NK-92 treated with Interleukin-12 subunit alpha and Interleukin-12 subunit beta, amount 100 ng/mL, for 24 hours (cell line): ENCODE measurements around the gene PCDHGB4.
"Not testable (repeated sequence)": the region's sequence is repeated elsewhere in the genome, so short reads cannot be mapped to it uniquely, and the experiment has no call there.

Experiments used
- DNase-seq: peaks from one replicate; lab custom pipeline; 2025; lab: John Stamatoyannopoulos, UW

Gene PCDHGB4

GRCh38 chr5:141398608-141399007 is 11.1 kb downstream of the PCDHGB4 start:
- no peak for DNase-seq

- DNase-seq, result no peak
These were observed 12.2 kb downstream of the PCDHGB4 start for GRCh38 chr5:141399555-141400258.

DNA sequence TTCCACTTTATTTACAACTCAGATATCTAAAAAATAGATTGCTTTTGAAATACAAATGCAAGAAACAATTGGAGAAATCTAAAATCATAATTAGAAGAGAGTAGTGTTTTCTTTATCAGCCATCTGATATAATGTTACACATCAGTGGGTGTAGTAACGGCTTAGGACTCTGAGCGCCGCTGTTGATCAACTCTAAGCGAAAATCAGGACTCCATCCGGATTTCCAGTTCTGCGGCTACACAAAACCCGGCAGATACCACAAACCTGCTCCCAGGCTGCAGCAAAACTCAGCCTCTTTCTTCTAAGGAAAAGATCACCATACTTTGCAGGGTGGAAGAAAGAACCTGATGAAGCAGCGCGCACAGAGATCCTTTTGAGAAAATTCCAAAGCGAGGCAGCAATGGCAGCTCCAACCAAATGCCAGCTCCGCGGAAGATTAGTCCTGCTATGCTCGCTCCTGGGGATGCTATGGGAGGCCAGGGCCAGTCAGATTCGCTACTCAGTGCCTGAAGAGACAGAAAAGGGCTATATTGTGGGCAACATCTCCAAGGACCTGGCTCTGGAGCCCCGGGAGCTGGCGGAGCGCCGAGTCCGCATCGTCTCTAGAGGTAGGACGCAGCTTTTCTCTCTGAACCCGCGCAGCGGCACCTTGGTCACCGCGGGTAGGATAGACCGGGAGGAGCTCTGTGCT is 15.2 kb downstream of the PCDHGB4 start, which contains the start of gene PCDHGA9:
Gene PCDHGA9 (plus strand): TSS at position 226 of the 691 bp plus-strand sequence. CDS start 175 bp downstream, at position 401.
- DNase-seq, result no peak

DNA sequence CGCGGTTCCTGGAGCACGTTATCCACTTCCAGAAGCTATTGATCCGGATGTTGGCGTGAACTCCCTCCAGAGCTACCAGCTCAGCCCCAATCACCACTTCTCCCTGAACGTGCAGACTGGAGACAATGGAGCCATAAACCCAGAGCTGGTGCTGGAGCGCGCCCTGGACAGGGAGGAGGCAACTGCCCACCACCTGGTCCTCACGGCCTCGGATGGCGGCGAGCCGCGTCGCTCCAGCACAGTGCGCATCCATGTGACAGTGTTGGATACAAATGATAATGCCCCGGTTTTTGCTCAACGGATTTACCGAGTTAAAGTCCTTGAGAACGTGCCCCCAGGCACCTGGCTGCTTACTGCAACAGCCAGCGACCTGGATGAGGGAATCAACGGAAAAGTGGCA is 15.9 kb downstream of the PCDHGB4 start:
- DNase-seq, result no peak

GRCh38 chr5:141407790-141408505 is 20.4 kb downstream of the PCDHGB4 start, which contains the start of gene PCDHGB6:
PCDHGB6 (plus strand) TSS chr5:141408021; CDS start chr5:141408203, 182 bp downstream.
- DNase-seq, result not testable (repeated sequence)

DNA sequence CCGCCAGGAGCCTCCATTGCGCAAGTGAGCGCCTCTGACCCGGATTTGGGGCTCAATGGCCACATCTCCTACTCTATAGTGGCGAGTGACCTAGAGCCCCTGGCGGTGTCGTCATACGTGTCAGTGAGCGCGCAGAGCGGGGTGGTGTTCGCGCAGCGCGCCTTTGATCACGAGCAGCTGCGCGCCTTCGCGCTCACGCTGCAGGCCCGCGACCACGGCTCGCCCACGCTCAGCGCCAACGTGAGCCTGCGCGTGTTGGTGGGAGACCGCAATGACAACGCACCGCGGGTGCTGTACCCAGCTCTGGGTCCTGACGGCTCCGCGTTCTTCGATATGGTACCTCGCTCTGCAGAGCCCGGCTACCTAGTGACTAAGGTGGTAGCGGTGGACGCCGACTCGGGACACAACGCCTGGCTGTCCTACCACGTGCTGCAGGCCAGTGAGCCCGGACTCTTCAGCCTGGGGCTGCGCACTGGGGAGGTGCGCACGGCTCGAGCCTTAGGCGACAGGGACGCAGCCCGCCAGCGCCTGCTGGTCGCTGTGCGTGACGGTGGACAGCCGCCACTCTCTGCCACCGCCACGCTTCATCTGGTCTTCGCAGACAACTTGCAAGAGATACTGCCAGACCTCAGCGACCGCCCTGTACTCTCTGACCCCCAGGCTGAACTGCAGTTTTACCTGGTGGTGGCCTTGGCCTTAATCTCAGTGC is 22.3 kb downstream of the PCDHGB4 start:
- no peak for DNase-seq

DNA sequence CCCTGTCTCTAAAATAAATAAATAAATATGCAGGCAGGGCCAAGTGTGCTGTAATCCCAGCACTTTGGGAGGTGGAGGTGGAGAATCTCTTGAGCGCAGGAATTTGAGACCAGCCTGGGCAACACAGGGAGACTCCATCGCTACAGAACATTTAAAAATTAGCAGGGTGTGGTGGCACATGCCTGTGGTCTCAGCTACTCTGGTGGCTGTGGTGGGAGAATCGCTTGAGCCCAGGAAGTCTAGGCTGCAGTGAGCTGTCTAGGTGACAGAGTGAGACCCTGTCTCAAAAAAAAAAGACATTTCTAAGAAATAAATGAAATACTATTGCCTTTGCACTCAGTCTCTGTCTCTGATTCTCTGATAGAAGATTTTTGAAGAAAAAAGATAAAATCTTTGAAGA is 24.1 kb downstream of the PCDHGB4 start:
- DNase-seq, result no peak

DNA sequence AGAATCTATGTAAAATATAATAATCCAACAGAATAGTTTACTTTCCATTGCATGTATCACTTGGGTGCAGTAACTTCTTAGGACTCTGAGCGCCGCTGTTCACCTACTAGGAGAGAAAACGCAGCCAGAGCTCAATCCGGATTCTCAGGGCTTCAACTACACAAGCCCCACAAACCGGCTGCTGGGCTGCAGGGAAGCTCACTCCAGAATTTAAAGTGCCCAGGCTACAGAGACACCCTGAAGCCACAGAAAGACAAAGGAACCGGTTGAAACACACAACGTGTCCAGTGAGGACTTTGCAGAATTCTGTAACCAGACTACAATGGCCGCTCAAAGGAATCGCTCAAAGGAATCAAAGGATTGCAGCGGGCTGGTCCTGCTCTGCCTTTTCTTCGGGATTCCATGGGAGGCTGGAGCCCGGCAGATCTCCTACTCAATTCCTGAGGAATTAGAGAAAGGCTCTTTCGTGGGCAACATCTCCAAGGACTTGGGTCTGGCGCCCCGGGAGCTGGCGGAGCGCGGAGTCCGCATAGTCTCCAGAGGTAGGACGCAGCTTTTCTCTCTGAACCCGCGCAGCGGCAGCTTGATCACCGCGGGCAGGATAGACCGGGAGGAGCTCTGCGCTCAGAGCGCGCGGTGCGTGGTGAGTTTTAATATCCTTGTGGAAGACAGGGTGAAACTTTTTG is 25.5 kb downstream of the PCDHGB4 start, which contains the start of gene PCDHGA10:
Gene PCDHGA10 (plus strand): TSS at position 134 of the 686 bp plus-strand sequence. CDS start 189 bp downstream, at position 323.
- no peak for DNase-seq

GRCh38 chr5:141413540-141414069 is 26.1 kb downstream of the PCDHGB4 start:
- DNase-seq, result no peak

DNA sequence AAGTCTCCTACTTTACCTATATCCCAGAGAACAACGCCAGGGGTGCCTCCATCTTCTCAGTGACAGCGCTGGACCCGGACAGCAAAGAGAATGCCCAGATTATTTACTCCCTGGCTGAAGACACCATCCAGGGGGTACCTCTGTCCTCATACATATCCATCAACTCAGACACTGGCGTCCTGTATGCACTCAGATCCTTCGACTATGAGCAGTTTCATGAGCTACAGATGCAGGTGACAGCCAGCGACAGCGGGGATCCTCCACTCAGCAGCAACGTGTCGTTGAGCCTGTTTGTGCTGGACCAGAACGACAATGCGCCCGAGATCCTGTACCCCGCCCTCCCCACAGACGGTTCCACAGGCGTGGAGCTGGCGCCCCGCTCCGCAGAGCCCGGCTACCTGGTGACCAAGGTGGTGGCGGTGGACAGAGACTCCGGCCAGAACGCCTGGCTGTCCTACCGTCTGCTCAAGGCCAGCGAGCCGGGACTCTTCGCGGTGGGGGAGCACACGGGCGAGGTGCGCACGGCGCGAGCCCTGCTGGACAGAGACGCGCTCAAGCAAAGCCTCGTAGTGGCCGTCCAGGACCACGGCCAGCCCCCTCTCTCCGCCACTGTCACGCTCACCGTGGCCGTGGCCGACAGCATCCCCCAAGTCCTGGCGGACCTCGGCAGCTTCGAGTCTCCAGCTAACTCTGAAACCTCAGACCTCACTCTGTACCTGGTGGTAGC is 27.2 kb downstream of the PCDHGB4 start:
- not testable (repeated sequence) for DNase-seq

DNA sequence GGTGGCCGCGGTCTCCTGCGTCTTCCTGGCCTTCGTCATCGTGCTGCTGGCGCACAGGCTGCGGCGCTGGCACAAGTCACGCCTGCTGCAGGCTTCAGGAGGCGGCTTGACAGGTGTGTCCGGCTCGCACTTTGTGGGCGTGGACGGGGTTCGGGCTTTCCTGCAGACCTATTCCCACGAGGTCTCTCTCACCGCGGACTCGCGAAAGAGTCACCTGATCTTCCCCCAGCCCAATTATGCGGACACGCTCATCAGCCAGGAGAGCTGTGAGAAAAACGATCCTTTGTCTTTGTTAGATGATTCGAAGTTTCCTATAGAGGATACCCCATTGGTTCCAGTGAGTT is 27.7 kb downstream of the PCDHGB4 start:
- not testable (repeated sequence) for DNase-seq

GRCh38 chr5:141417494-141418172 is 30.1 kb downstream of the PCDHGB4 start, which contains the start of gene PCDHGB7:
PCDHGB7 (plus strand) TSS chr5:141417677; CDS start chr5:141417860, 183 bp downstream.
- not testable (repeated sequence) for DNase-seq

DNA sequence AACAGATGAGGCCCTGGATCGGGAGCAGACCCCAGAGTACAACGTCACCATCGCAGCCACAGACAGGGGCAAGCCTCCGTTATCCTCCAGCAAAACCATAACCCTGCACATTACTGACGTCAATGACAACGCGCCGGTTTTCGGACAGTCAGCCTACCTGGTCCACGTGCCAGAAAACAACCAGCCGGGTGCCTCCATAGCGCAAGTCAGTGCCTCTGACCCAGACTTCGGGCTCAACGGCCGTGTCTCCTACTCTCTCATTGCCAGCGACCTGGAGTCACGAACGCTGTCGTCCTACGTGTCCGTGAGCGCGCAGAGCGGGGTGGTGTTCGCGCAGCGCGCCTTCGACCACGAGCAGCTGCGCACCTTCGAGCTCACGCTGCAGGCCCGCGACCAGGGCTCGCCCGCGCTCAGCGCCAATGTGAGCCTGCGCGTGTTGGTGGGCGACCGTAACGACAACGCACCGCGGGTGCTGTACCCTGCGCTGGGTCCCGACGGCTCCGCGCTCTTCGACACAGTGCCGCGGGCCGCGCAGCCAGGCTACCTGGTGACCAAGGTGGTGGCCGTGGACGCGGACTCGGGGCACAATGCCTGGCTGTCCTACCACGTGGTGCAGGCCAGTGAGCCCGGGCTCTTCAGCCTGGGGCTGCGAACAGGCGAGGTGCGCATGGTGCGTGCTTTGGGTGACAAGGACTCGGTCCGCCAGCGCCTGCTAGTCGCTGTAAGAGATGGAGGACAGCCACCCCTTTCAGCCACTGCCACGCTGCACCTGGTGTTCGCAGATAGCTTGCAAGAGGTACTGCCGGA is 31.8 kb downstream of the PCDHGB4 start:
- no peak for DNase-seq

DNA sequence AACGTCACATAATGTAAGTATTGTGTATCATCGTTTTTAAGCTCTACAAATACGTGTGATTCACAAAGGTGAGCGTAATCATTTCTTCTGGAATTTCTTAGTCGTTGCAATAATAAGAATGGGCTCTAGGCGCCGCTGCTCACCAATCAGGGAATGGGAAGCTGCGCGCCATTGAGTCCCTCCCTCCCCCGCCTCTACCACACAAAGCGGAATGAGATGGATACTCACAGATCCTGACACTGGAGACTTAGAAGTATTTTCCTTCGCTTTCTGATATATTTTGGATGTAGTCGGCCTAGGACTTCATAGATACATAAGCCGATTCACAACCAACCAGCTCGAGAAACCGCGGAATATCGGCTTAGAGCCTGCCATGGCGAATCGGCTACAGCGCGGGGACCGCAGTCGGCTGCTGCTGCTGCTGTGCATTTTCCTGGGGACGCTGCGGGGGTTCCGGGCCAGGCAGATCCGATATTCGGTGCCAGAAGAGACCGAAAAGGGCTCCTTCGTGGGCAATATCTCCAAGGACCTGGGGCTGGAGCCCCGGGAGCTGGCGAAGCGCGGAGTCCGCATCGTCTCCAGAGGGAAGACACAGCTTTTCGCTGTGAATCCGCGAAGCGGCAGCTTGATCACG is 33.5 kb downstream of the PCDHGB4 start, which contains the start of gene PCDHGA11:
Gene PCDHGA11 (plus strand): TSS at position 197 of the 634 bp plus-strand sequence. CDS start 177 bp downstream, at position 374.
- DNase-seq, result no peak

GRCh38 chr5:141421489-141421855 is 34.0 kb downstream of the PCDHGB4 start:
- no peak for DNase-seq

DNA sequence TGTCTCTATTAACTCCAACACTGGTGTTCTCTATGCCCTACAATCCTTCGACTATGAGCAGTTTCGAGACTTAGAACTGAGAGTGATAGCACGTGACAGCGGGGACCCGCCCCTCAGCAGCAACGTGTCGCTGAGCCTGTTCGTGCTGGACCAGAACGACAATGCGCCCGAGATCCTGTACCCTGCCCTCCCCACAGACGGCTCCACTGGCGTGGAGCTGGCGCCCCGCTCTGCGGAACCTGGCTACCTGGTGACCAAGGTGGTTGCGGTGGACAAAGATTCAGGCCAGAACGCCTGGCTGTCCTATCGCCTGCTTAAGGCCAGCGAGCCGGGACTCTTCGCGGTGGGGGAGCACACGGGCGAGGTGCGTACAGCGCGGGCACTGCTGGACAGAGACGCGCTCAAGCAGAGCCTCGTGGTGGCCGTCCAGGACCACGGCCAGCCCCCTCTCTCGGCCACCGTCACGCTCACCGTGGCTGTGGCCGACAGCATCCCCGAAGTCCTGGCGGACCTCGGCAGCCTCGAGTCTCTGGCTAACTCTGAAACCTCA is 35.3 kb downstream of the PCDHGB4 start:
- DNase-seq, result no peak

DNA sequence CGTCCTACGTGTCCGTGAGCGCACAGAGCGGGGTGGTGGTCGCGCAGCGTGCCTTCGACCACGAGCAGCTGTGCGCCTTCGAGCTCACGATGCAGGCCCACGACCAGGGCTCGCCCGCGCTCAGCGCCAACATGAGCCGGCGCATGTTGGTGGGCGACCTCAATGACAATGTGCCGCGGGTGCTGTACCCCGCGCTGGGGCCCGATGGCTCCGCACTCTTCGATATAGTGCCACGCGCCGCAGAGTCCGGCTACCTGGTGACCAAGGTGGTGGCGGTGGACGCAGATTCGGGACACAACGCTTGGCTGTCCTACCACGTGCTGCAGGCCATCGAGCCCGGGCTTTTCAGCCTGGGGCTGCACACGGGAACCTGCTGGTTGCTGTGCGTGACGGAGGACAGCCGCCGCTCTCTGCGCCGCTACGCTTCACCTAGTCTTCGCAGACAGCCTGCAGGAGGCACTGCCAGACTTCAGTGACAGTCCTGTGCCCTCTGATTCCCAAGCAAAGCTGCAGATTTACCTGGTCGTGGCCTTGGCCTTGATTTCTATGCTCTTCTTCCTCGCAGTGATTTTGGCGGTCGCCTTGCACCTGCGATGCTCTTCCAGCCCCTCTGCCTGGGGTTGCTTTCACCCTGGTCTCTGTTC is 40.4 kb downstream of the PCDHGB4 start:
- no peak for DNase-seq
